Fibroblast of lung (primary cell): ENCODE data around the gene ZNF77.

ENCODE experiments used
- EZH2 ChIP-seq: IDR thresholded peaks from 2 replicates; pipeline ENCODE4 v1.5.1; 2012; ENCODE audit warnings: low read length, control low read depth, mild to moderate bottlenecking; ENCODE audit errors: missing control alignments
- TF ChIP-seq, protein P1 (sequence below), 2 donors: IDR thresholded peaks in 1 of 2; conservative IDR thresholded peaks in 1 of 2; 1 replicate in 1 of 2; 2 replicates in 1 of 2; pipeline ENCODE4 v1.5.1; 2011 to 2012; ENCODE audit warnings: low read length in 2 of 2, control low read depth in 1 of 2, inconsistent platforms in 1 of 2, low read depth in 1 of 2, mild to moderate bottlenecking in 1 of 2

DNA sequence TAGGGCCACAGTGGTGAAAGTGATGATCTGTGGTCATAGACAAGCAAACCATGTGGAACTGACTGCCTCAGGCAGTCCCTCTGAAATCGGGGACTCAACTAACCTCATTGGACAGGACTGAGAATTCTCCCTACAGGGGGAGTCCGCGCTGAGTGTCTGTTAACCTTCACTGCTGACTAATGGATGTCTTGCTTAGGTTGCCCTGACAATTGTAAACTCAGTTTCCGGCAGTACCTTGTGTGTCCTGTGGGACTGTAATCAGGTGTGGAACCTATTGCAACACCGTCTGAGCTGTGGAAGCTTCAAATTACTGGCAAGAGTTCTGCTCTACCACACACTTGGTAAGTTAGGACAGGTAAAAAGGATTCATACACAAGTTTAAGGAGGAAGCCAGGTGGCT, 21.8 kb downstream of the ZNF77 start:
- TF ChIP-seq, protein P1, sequence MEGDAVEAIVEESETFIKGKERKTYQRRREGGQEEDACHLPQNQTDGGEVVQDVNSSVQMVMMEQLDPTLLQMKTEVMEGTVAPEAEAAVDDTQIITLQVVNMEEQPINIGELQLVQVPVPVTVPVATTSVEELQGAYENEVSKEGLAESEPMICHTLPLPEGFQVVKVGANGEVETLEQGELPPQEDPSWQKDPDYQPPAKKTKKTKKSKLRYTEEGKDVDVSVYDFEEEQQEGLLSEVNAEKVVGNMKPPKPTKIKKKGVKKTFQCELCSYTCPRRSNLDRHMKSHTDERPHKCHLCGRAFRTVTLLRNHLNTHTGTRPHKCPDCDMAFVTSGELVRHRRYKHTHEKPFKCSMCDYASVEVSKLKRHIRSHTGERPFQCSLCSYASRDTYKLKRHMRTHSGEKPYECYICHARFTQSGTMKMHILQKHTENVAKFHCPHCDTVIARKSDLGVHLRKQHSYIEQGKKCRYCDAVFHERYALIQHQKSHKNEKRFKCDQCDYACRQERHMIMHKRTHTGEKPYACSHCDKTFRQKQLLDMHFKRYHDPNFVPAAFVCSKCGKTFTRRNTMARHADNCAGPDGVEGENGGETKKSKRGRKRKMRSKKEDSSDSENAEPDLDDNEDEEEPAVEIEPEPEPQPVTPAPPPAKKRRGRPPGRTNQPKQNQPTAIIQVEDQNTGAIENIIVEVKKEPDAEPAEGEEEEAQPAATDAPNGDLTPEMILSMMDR (conservative IDR thresholded peaks at IDR 0.05 in 1 of 2, IDR thresholded peaks at IDR 0.05 in 1 of 2; ENCODE audit: low read depth in 1 of 2, low read length in 2 of 2), result no peak
- no peak for TF ChIP-seq EZH2
